Aorta (tissue), 5 donors: ENCODE measurements around the gene PML. TPM values are rescaled to one million over a fixed set of nuclear protein-coding genes. Genes with fewer than 3 reads are reported as not detected.

Source experiments
- ATAC-seq: fragments of 200-7000 bp; cut with Tn5 transposase; one replicate; pipeline ENCODE4 v1.9.1; 2022; ENCODE audit warnings: moderate library complexity; ENCODE audit not compliant: low FRiP score
- DNase-seq, 2 donors: peaks; one replicate each; pipeline ENCODE4 v3.0.0-alpha.2; 2020
- H3K27ac ChIP-seq, 2 donors: one replicate each; pipeline ENCODE4 v1.5.1; 2013; ENCODE audit warnings: low read length in 2 of 2, mild to moderate bottlenecking in 2 of 2, moderate library complexity in 2 of 2, control low read depth in 1 of 2, inconsistent platforms in 1 of 2, low read depth in 1 of 2
- H3K27me3 ChIP-seq, 2 donors: one replicate each; pipeline ENCODE4 v1.6.1; 2013; ENCODE audit warnings: control low read depth in 1 of 2, low read length in 1 of 2, mild to moderate bottlenecking in 1 of 2, moderate library complexity in 1 of 2; ENCODE audit not compliant: insufficient read depth in 2 of 2, control insufficient read depth in 1 of 2
- H3K36me3 ChIP-seq, 2 donors: one replicate each; pipeline ENCODE4 v1.6.1; 2013; ENCODE audit warnings: control low read depth in 1 of 2, low read length in 1 of 2, mild to moderate bottlenecking in 1 of 2; ENCODE audit not compliant: insufficient read depth in 2 of 2, control insufficient read depth in 1 of 2
- H3K4me1 ChIP-seq, 2 donors: one replicate each; pipeline ENCODE4 v1.6.1; 2013; ENCODE audit warnings: low read length in 2 of 2, control low read depth in 1 of 2, mild to moderate bottlenecking in 1 of 2, moderate library complexity in 1 of 2; ENCODE audit not compliant: insufficient read depth in 2 of 2, control insufficient read depth in 1 of 2
- H3K4me3 ChIP-seq, 2 donors: one replicate each; pipeline ENCODE4 v1.5.1; 2013; ENCODE audit warnings: low read length in 2 of 2, control low read depth in 1 of 2, mild to moderate bottlenecking in 1 of 2
- H3K9me3 ChIP-seq: one replicate; pipeline ENCODE4 v1.6.1; 2013; ENCODE audit warnings: mild to moderate bottlenecking, low read length; ENCODE audit not compliant: control insufficient read depth
- WGBS, 2 donors: extraction: QIAGEN DNeasy Blood & Tissue Kit; methylation state at CpG; one replicate each; pipeline ENCODE4 v1.1.7; 2013; 5-methylcytosine and 5-hydroxymethylcytosine counted together
- intact Hi-C, 2 donors: fragments of 100-400 bp; cut with DNase I; formaldehyde crosslinking; loops; one replicate each; pipeline versions ENCODE4 v1.14.2 to v1.15.0; 2022
- polyA plus RNA-seq, 2 donors: library from polyadenylated mRNA; stranded (reverse); fragments of 200-250 nt; gene quantifications; one replicate each; pipeline ENCODE4 v1.2.3, GENCODE V29; 2013
- total RNA-seq, 2 donors: library from RNA; stranded (reverse); fragmentation: NEBNext Ultra II Directional; extraction: Animal tissue kit (Norgen Biotek cat#: 25700); gene quantifications; one replicate each; pipeline ENCODE4 v1.2.1, GENCODE V29; 2021
- donor health status: healthy with polysubstance abuse.
- donor health status: Bipolar disorder and iron deficiency.
- donor health status: DM: no; HTN: no; CAD: no.
- donor health status: DM: no; HTN: no; CAD: no.
- donor health status: DM: yes; HTN: yes; CAD: no.

PML gene
- total and polyA plus RNA-seq, 4 donors, result 8.6 to 91.9 (median 59.1) TPM

- Histone ChIP-seq H3K27ac (no peak overlapping the region), H3K4me1 (no peaks in the 10 kb centered on the region), H3K36me3 (peaks cover 0 to 1% of the 10 kb centered on the region in 2 donors), H3K27me3 (no peaks in the 10 kb centered on the region), H3K9me3 (no peaks in the 10 kb centered on the region), H3K4me3 (no peak overlapping the region)
- intact Hi-C loops, result loop anchor here in 1 of 2 donors (10.0 kb wide), 1 partner anchor 192 kb away; the partner anchor contains the start of gene CCDC33
- DNase-seq, result peak; percentile 16 to 45
- WGBS, 2 donors, result 90 to 93% methylated on average over 11 of the region's 11 CpGs
- no peak for ATAC-seq
Measured at GRCh38 chr15:74042603-74043424, 48.3 kb downstream of the PML start.

- DNase-seq, result no peak
- no peaks in the 10 kb centered on the region for H3K27me3 ChIP-seq
- H3K9me3 ChIP-seq, result no peaks in the 10 kb centered on the region
- H3K36me3 ChIP-seq, result peaks cover 0 to 1% of the 10 kb centered on the region in 2 donors
- no peak for ATAC-seq
- WGBS, 2 donors, result 83 to 91% methylated on average over 7 of the region's 7 CpGs
- H3K27ac ChIP-seq, result no peak overlapping the region
- no peaks in the 10 kb centered on the region for H3K4me1 ChIP-seq
- intact Hi-C loops, result loop anchor here in 1 of 2 donors (10.0 kb wide), 1 partner anchor 191 kb away; the partner anchor contains the start of gene CCDC33
- H3K4me3 ChIP-seq, result no peak overlapping the region
Measured at GRCh38 chr15:74043425-74044266, 49.1 kb downstream of the PML start.

- WGBS, 2 donors, result 87 to 88% methylated on average over 31 of the region's 31 CpGs
- Histone ChIP-seq H3K9me3 (no peaks in the 10 kb centered on the region), H3K4me1 (no peaks in the 10 kb centered on the region), H3K36me3 (peaks cover 0 to 1% of the 10 kb centered on the region in 2 donors), H3K27ac (no peak overlapping the region), H3K4me3 (no peak overlapping the region), H3K27me3 (no peaks in the 10 kb centered on the region)
- peak in 1 of 2 donors; percentile 77 for DNase-seq
- intact Hi-C loops, result loop anchor here in 1 of 2 donors (10.0 kb wide), 1 partner anchor 190 kb away; the partner anchor contains the start of gene CCDC33
- ATAC-seq, result peak; percentile 72
Measured at GRCh38 chr15:74044267-74045110, 50.0 kb downstream of the PML start.

GRCh38 chr15:74045184-74045583 lies 50.7 kb downstream of the PML start:
- peak in 1 of 2 donors; percentile 36 for DNase-seq
- no peaks in the 10 kb centered on the region for H3K4me1 ChIP-seq
- no peak overlapping the region for H3K27ac ChIP-seq
- no peaks in the 10 kb centered on the region for H3K27me3 ChIP-seq
- no peak for ATAC-seq
- intact Hi-C loops, result loop anchor here in 1 of 2 donors (10.0 kb wide), 1 partner anchor 190 kb away; the partner anchor contains the start of gene CCDC33
- peaks cover 0 to 1% of the 10 kb centered on the region in 2 donors for H3K36me3 ChIP-seq
- no peaks in the 10 kb centered on the region for H3K9me3 ChIP-seq
- H3K4me3 ChIP-seq, result no peak overlapping the region

- DNase-seq, result peak in 1 of 2 donors; percentile 29
- intact Hi-C loops, result loop anchor here in 1 of 2 donors (10.0 kb wide), 1 partner anchor 189 kb away; the partner anchor contains the start of gene CCDC33
- Histone ChIP-seq H3K27ac (no peak overlapping the region), H3K9me3 (no peaks in the 10 kb centered on the region), H3K4me1 (no peaks in the 10 kb centered on the region), H3K4me3 (no peak overlapping the region), H3K36me3 (peaks cover 0 to 1% of the 10 kb centered on the region in 2 donors), H3K27me3 (no peaks in the 10 kb centered on the region)
- no peak for ATAC-seq
- WGBS, 2 donors, result 77 to 79% methylated on average over 7 of the region's 7 CpGs
Measured at GRCh38 chr15:74045636-74046274, 51.2 kb downstream of the PML start.

- WGBS, 2 donors, result 67 to 74% methylated on average over 7 of the region's 7 CpGs
- DNase-seq, result peak in 1 of 2 donors; percentile 35
- ATAC-seq, result no peak
- H3K27ac ChIP-seq, result no peak overlapping the region
- H3K27me3 ChIP-seq, result no peaks in the 10 kb centered on the region
- H3K4me3 ChIP-seq, result no peak overlapping the region
- intact Hi-C loops, result loop anchor here in 1 of 2 donors (10.0 kb wide), 1 partner anchor 189 kb away; the partner anchor contains the start of gene CCDC33
- peaks cover 0 to 1% of the 10 kb centered on the region in 2 donors for H3K36me3 ChIP-seq
- no peaks in the 10 kb centered on the region for H3K4me1 ChIP-seq
- H3K9me3 ChIP-seq, result no peaks in the 10 kb centered on the region
Measured at GRCh38 chr15:74046275-74046674, 51.8 kb downstream of the PML start.

GRCh38 chr15:74050127-74050526 lies 55.6 kb downstream of the PML start:
- H3K27ac ChIP-seq, result peak overlapping the region; percentile 83 to 99
- H3K4me1 ChIP-seq, result peaks cover 0 to 2% of the 10 kb centered on the region in 2 donors
- intact Hi-C loops, result loop anchor here in 1 of 2 donors (5.0 kb wide), 1 partner anchor 267 kb away; no protein-coding TSS in a partner anchor
- WGBS, 2 donors, result 91 to 95% methylated on average over 5 of the region's 5 CpGs
- no peaks in the 10 kb centered on the region for H3K36me3 ChIP-seq
- ATAC-seq, result no peak
- no peaks in the 10 kb centered on the region for H3K27me3 ChIP-seq
- no peaks in the 10 kb centered on the region for H3K9me3 ChIP-seq
- H3K4me3 ChIP-seq, result no peak overlapping the region
- peak in 1 of 2 donors; percentile 40 for DNase-seq
